ENCODE data around the gene NUTM1. TPM values are rescaled to one million over a fixed set of nuclear protein-coding genes. Genes with fewer than 3 reads are reported as not detected.

The NUTM1 gene
- total RNA-seq, 4 donors from 2014 or later, result not detected

DNA sequence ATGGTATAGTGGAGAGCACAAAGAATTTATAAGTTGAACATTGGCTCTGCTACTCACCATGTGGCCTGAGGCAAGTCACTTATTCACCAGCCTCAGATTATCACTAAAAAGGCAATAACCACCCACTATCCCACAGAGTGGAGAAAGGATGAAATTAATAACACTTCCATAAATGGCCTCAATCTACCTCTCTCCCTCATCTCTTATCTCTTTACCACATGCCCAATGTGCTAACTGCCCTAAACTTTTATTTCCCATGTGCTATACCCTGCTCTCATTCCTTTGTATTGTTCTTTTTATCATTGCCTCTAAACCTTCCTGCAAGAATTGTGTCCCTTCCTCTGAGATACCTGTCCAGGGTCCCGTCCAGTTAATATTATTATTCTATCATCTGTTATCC lies 31.6 kb upstream of the NUTM1 start:
- no peaks in the 10 kb centered on the region for H3K9me3 ChIP-seq
- TF ChIP-seq, protein P1, sequence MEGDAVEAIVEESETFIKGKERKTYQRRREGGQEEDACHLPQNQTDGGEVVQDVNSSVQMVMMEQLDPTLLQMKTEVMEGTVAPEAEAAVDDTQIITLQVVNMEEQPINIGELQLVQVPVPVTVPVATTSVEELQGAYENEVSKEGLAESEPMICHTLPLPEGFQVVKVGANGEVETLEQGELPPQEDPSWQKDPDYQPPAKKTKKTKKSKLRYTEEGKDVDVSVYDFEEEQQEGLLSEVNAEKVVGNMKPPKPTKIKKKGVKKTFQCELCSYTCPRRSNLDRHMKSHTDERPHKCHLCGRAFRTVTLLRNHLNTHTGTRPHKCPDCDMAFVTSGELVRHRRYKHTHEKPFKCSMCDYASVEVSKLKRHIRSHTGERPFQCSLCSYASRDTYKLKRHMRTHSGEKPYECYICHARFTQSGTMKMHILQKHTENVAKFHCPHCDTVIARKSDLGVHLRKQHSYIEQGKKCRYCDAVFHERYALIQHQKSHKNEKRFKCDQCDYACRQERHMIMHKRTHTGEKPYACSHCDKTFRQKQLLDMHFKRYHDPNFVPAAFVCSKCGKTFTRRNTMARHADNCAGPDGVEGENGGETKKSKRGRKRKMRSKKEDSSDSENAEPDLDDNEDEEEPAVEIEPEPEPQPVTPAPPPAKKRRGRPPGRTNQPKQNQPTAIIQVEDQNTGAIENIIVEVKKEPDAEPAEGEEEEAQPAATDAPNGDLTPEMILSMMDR (IDR thresholded peaks at IDR 0.05), result no peak
- TF ChIP-seq POLR2A (IDR thresholded peaks at IDR 0.05), result no peak
- DNase-seq, result no peak
- peaks cover 0 to 3% (median 0%) of the 10 kb centered on the region in 4 donors for H3K4me1 ChIP-seq
- H3K4me3 ChIP-seq, result no peak overlapping the region
- no peak overlapping the region for H3K27ac ChIP-seq
- no peaks in the 10 kb centered on the region for H3K36me3 ChIP-seq
- no peaks in the 10 kb centered on the region for H3K27me3 ChIP-seq

DNA sequence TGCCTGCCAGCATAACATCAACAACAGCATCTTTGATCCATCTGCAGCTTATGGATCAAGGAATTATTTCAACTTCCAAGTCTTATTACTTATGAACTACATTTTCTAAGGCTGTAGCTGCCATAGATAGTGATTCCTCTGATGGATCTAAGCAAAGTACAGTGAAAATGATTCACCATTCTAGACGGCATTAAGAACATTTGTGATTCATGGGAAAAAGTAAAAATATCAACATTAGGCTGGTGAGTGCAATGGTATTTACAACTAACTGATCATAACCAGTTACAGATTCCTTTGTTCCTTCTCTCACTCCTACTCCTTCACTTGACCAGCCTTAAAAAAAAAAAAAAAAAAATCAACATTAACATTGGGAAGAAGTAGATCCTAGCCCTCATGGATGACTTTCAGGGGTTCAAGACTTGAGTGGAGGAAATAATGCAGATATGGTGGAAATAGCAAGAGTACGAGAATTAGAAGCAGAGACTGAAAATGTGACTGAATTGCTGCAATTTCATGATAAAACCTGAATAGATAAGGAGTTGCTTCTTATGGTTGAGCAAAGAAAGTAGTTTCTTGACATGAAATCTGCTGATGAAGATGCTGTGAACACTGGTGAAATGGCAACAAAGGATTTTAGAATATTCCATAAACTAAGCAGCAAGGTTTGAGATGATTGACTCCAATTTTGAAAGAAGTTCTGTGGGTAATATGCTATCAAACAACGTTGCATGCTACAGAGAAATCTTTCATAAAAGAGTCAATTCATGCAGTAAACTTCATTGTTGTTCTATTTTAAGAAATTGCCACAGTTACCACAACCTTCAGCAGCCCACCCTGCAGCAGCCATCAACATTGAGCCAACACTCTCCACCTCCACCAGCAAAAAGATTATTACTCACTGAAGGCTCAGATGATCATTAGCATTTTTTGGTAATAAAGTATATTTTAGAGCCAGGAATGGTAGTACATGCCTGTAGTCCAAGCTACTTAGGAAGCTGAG lies 28.3 kb upstream of the NUTM1 start:
- Histone ChIP-seq H3K27ac (no peak overlapping the region), H3K9me3 (no peaks in the 10 kb centered on the region), H3K4me1 (peaks cover 0 to 18% (median 0%) of the 10 kb centered on the region in 4 donors), H3K36me3 (no peaks in the 10 kb centered on the region), H3K27me3 (no peaks in the 10 kb centered on the region), H3K4me3 (no peak overlapping the region)
- no peak for TF ChIP-seq POLR2A (IDR thresholded peaks at IDR 0.05)
- TF ChIP-seq, protein P1 (IDR thresholded peaks at IDR 0.05), result no peak
- no peak for DNase-seq

DNA sequence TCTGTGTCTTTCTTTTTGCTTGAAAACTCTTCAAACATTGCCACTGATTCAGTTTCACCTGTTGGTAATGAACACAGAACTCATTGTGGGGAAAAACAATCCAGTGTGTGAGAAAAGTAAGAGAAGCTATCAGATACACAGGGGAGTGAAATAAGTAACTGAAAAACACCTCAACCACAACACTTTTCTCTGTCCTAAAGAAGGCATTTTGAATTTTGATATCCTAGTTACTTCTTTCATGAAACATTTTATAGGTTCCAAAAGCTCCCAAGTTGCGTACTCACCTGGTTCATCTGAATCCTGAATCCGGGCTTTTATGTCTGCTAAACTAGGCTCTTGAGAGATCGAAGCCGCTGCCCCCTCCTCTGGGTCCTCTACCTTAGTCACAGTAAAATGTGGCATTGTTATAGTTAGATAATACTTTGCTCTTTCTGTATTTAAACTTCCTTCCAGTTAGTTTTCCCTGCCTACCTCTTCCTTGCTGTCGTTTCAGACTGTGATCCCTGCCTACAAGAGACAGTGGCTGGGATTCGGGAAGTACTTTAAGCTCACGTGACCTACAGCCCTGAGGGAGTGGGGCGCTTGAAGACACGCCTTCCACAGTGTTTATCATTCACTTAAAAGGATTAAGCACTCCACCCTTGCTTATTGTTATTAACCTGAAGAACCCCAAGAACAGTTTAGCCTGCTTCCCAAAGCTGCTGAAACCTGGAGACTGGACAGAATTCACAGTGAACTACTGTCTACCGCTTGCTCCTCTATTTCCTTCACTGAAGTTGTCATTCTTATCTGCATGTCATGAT lies 24.6 kb upstream of the NUTM1 start:
- DNase-seq, result peak; percentile 58 to 92 (median 60)
- Histone ChIP-seq H3K9me3 (no peaks in the 10 kb centered on the region), H3K4me3 (peak overlapping the region; percentile 30 to 59 (median 46)), H3K27ac (peak overlapping the region; percentile 57 to 68 (median 62)), H3K36me3 (no peaks in the 10 kb centered on the region), H3K4me1 (peaks cover 0 to 18% (median 0%) of the 10 kb centered on the region in 4 donors), H3K27me3 (no peaks in the 10 kb centered on the region)
- TF ChIP-seq, protein P1 (IDR thresholded peaks at IDR 0.05), result no peak
- TF ChIP-seq POLR2A (IDR thresholded peaks at IDR 0.05), result peak; percentile 85 to 91

DNA sequence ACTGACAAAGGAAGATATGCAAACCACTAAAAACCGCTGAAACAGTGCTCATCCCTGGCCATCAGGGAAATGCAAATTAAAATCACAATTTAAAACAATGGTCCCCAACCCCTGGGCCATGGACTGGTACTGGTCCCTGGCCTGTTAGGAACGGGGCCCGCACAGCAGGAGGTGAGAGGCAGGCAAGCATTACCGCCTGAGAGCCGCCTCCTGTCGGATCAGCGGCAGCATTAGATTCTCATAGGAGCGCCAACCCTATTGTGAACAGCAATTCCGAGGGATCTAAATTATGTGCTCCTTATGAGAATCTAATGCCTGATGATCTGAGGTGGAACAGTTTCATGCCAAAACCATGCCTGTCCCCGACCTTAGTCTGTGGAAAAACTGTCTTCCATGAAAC lies 19.9 kb upstream of the NUTM1 start:
- TF ChIP-seq, protein P1 (IDR thresholded peaks at IDR 0.05), result no peak
- TF ChIP-seq POLR2A (IDR thresholded peaks at IDR 0.05), result no peak

DNA sequence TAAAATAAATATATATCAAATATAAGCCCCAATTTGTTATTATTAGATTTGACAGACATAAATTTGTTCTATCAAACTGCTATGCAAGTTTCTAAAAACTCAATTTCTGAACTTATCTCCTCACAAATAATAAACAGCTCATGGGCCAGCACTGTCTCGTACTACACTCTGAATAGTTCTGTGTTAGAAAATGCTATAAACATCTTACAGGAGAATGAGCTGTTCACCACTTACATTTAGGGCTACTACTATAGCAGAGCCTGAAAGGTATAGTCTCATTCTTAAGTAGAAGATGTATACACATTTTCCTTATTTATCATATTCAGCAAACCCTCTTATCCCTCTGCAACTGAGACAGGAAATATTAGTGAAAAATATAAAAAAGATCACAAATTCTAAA lies 18.2 kb upstream of the NUTM1 start:
- no peak overlapping the region for H3K4me3 ChIP-seq
- TF ChIP-seq, protein P1 (IDR thresholded peaks at IDR 0.05), result no peak
- no peak for TF ChIP-seq POLR2A (IDR thresholded peaks at IDR 0.05)
- no peak for DNase-seq

More for the DNA sequence above, 19.9 kb upstream of the NUTM1 start:
- no peaks in the 10 kb centered on the region for H3K27me3 ChIP-seq
- H3K9me3 ChIP-seq, result no peaks in the 10 kb centered on the region
- no peak overlapping the region for H3K27ac ChIP-seq
- H3K4me3 ChIP-seq, result no peak overlapping the region
- no peaks in the 10 kb centered on the region for H3K4me1 ChIP-seq
- H3K36me3 ChIP-seq, result no peaks in the 10 kb centered on the region
- no peak for DNase-seq

More for the DNA sequence above, 18.2 kb upstream of the NUTM1 start:
- Histone ChIP-seq H3K27ac (no peak overlapping the region), H3K4me1 (peaks cover 0 to 1% (median 0%) of the 10 kb centered on the region in 4 donors), H3K36me3 (no peaks in the 10 kb centered on the region), H3K9me3 (no peaks in the 10 kb centered on the region), H3K27me3 (no peaks in the 10 kb centered on the region)
